Stimulated activated CD8-positive, alpha-beta memory T cell treated with anti-CD3 and anti-CD28 coated beads, Interleukin-7, amount 100 ng/mL, for 4 hours (primary cell): ENCODE results near the gene DAPK1.

ENCODE experiments used
- DNase-seq, 2 donors: peaks; one replicate each; pipeline ENCODE4 v3.0.0-alpha.2; 2020; ENCODE audit warnings: low read depth in 2 of 2

DAPK1 gene

GRCh38 chr9:87611776-87612175 is 114.1 kb downstream of the DAPK1 start:
- DNase-seq = no peak

- DNase-seq = no peak
These were observed 114.9 kb downstream of the DAPK1 start for GRCh38 chr9:87612536-87612935.

DNA sequence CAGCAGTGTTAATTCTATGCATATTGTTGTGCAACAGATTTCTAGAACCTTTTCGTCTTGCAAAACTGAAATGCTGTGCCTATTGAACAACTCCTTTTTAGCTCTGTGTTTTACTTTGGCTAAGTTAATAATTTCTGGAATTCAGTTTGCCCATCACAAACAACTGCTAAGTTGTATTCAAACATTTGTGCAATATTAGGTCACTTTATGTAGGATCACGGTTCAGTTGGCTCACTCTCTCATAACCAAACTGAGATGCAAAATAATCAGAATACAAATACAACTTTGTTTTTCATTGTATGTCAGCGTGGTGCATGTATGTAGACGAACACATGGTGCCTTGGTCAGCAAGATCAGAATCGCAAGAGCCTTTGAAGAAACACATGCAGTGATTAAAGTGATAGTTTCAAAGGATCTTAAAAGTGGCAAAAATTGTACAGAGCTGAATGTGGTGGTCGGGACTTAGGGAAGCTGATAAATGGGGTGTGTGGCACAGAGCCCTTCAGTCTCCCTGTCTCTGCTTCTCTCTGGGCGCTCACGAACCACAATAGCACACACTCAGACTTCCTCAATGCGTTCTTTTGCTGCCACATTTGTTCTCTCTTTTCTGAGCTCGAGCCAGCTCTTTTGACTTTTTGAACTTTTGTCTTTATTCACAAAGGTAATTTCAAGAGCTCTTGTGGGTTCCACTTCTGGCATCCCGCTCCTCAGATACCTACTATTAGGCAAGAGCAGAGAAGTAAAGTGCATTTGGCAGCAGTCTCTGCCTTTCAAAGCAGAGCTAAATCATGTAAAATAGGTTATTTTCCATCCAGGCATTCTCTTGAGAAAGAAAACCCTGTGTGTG is 115.8 kb downstream of the DAPK1 start:
- DNase-seq = no peak

GRCh38 chr9:87614397-87614796 is 116.7 kb downstream of the DAPK1 start:
- DNase-seq = no peak

DNA sequence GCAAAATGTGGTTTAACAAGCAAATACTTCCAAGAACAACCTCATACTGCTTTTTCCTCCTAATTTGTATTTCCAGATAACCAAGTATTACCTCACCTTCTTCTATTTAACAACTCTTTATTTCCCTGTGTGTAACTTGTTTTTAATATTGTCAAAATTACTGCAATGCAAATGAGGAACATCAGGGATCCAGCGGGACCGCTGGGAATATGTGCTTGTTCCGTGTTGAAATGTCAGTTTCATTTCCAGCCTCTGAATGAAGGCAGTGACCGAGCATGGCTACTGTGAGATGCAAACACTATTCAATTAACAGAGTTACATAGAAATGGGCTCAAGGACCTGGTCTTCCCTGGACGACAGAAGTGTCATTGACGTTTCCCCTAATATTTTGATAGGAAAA is 117.5 kb downstream of the DAPK1 start:
- no peak for DNase-seq

- no peak for DNase-seq
These were observed 118.0 kb downstream of the DAPK1 start for GRCh38 chr9:87615547-87616148.

- no peak for DNase-seq
These were observed 120.6 kb downstream of the DAPK1 start for GRCh38 chr9:87618226-87618625.

- no peak for DNase-seq
These were observed 121.3 kb downstream of the DAPK1 start for GRCh38 chr9:87618931-87619330.

GRCh38 chr9:87619346-87619745 is 121.7 kb downstream of the DAPK1 start:
- no peak for DNase-seq

DNA sequence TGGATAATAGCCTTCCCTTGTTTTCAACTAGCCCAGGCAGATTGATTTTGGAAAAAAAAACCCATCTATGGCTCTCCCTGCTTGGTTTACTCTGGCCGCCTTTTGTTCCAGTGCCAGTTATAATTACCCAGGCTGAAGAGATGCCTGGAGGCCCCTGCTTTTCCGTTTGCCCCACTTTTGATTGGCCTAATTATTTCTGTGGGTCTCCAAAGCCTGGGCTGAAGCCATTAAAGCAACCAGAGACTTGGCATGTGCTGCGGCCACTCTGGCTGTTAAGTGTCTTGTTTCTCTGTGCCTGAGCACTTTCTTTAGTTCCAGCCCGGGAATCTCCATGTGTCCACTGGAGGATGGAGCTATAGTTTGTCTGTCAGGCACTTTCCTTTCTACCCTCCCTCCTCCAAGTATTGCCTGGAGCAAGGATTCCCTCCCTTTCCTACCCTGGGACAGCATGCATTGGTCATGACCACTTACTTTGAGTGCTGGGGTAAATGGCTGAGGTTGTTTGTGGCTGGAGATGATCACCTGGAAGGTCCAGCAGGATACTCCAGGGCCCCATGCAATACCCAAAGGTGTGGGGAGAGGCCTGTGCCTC is 123.2 kb downstream of the DAPK1 start:
- DNase-seq = no peak

- DNase-seq = no peak
These were observed 124.4 kb downstream of the DAPK1 start for GRCh38 chr9:87622098-87622497.

DNA sequence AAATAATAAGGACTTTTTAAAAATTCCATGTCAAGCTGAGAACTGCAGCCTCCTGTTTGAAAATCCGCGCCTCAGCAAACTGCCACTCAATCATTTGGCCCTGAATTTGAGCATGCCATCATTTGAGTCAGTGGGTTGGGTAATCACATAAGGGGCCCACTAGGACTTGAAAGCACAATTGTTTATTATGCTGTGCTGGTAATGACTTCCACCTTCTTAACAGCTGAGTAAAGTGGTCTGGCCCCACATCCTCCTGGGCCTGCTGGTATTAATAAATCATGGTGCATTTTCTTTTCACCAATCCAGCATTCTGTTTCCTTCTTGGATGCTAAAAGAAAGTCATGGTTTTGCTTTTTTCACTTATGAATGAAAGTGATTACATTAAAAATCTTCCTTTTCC is 125.3 kb downstream of the DAPK1 start:
- no peak for DNase-seq

GRCh38 chr9:87628346-87628745 is 130.7 kb downstream of the DAPK1 start:
- no peak for DNase-seq

DNA sequence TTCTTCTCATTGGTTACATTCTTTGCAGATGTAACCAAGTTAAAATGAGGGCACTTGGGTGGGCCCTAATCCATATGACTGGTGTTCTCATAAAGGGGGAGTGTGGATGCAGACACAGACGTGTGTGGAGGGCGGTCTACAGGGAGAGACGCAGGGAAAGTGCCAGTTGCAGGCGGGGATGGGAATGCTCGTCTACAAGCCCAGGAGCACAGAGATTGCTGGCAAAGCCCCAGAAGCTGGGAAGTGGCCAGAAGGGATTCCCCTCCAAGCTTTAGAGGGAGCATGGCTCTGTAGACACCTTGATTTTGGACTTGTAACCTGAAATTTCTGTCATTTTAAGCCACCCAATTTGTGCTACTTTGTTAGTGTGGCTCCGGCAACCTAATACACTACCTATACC is 131.4 kb downstream of the DAPK1 start:
- DNase-seq = no peak

GRCh38 chr9:87630266-87630665 is 132.6 kb downstream of the DAPK1 start:
- DNase-seq = no peak

- DNase-seq = no peak
These were observed 133.2 kb downstream of the DAPK1 start for GRCh38 chr9:87630846-87631245.

- no peak for DNase-seq
These were observed 138.2 kb downstream of the DAPK1 start for GRCh38 chr9:87635656-87636501.

- no peak for DNase-seq
These were observed 140.6 kb downstream of the DAPK1 start for GRCh38 chr9:87638292-87638691.

GRCh38 chr9:87639949-87640348 is 142.3 kb downstream of the DAPK1 start:
- no peak for DNase-seq

DNA sequence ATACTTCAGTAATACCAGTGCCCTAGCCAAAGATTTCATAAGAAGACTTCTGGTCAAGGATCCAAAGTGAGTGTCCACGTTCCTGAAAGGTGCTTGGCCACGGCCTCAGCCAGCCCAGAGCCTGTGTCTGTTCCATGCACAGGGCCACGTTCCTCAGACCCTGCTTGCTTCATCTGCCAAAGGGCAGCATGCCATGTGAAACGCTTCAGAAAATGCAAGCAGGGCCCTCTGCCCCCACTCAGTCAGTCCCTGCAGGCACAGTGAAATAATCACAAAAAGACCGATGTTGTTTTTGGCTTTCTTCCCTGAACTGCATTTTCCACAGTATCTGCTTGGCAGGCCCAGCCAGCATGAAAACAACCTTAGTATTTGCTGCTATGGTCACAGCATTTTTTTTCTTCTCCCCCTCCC is 142.7 kb downstream of the DAPK1 start:
- no peak for DNase-seq

- DNase-seq = no peak
These were observed 143.4 kb downstream of the DAPK1 start for GRCh38 chr9:87641067-87641466.
